ENCODE measurements around the gene UGDH.
A peak's percentile ranks its signal among the peaks of the same experiment; 100 is the strongest.

The UGDH gene

GRCh38 chr4:39472396-39472795, 54.8 kb downstream of the UGDH start:
- Histone ChIP-seq H3K27ac (ENCODE audit: low read depth, low read length) (no peak overlapping the region), H3K4me3 (ENCODE audit: low read depth, low read length) (no peak overlapping the region), H3K4ac (ENCODE audit: low read depth, low read length) (no peak overlapping the region), H2AFZ (ENCODE audit: insufficient read depth, low read length, poor library complexity) (no peak overlapping the region), H2BK5ac (ENCODE audit: low read depth, low read length, poor library complexity) (no peak overlapping the region), H3K9ac (ENCODE audit: low read length) (no peak overlapping the region), H3K4me2 (ENCODE audit: low read length) (no peak overlapping the region), H2AK5ac (ENCODE audit: low read length) (no peak overlapping the region), H4K8ac (ENCODE audit: low read depth, low read length) (no peak overlapping the region), H4K12ac (ENCODE audit: low read depth, low read length) (no peak overlapping the region), H2BK12ac (ENCODE audit: low read length) (no peak overlapping the region), H3K4me1 (ENCODE audit: control insufficient read depth in 1 of 2, insufficient read depth in 2 of 2, low read length in 2 of 2) (no peaks in the 10 kb centered on the region), H3K23ac (ENCODE audit: low read length) (no peak overlapping the region), H3K79me2 (ENCODE audit: control insufficient read depth, insufficient read depth, low read length, poor library complexity) (no peaks in the 10 kb centered on the region), H3K18ac (ENCODE audit: low read length) (no peak overlapping the region), H3K14ac (ENCODE audit: low read length) (no peak overlapping the region), H3K9me3 (ENCODE audit: insufficient read depth, low read depth, low read length) (no peaks in the 10 kb centered on the region), H4K91ac (ENCODE audit: low read depth, low read length) (no peak overlapping the region), H2BK120ac (ENCODE audit: insufficient read depth, low read length, poor library complexity) (no peak overlapping the region), H3K27me3 (ENCODE audit: insufficient read depth, low read length) (no peaks in the 10 kb centered on the region), H3K36me3 (ENCODE audit: control insufficient read depth in 1 of 2, insufficient read depth in 2 of 2, low read length in 2 of 2) (peaks cover 0 to 2% of the 10 kb centered on the region in 2 experiments), H3K79me1 (ENCODE audit: low read length) (no peaks in the 10 kb centered on the region)
- peak; percentile 62 to 93 for DNase-seq
- no CpG with 5 or more reads among the region's 3 CpGs for WGBS (ENCODE audit: extremely low coverage, insufficient coverage, insufficient read length)

GRCh38 chr4:39470402-39470801, 56.8 kb downstream of the UGDH start:
- Histone ChIP-seq H3K9ac (ENCODE audit: low read length) (no peak overlapping the region), H3K4me1 (ENCODE audit: control insufficient read depth in 1 of 2, insufficient read depth in 2 of 2, low read length in 2 of 2) (no peaks in the 10 kb centered on the region), H4K91ac (ENCODE audit: low read depth, low read length) (no peak overlapping the region), H3K18ac (ENCODE audit: low read length) (no peak overlapping the region), H3K23ac (ENCODE audit: low read length) (no peak overlapping the region), H2AK5ac (ENCODE audit: low read length) (no peak overlapping the region), H4K12ac (ENCODE audit: low read depth, low read length) (no peak overlapping the region), H3K79me2 (ENCODE audit: control insufficient read depth, insufficient read depth, low read length, poor library complexity) (no peaks in the 10 kb centered on the region), H3K27me3 (ENCODE audit: insufficient read depth, low read length) (no peaks in the 10 kb centered on the region), H2BK5ac (ENCODE audit: low read depth, low read length, poor library complexity) (no peak overlapping the region), H3K79me1 (ENCODE audit: low read length) (no peaks in the 10 kb centered on the region), H3K14ac (ENCODE audit: low read length) (no peak overlapping the region), H3K4ac (ENCODE audit: low read depth, low read length) (no peak overlapping the region), H4K8ac (ENCODE audit: low read depth, low read length) (no peak overlapping the region), H2BK120ac (ENCODE audit: insufficient read depth, low read length, poor library complexity) (no peak overlapping the region), H3K27ac (ENCODE audit: low read depth, low read length) (no peak overlapping the region), H2AFZ (ENCODE audit: insufficient read depth, low read length, poor library complexity) (no peak overlapping the region), H2BK12ac (ENCODE audit: low read length) (no peak overlapping the region), H3K36me3 (ENCODE audit: control insufficient read depth in 1 of 2, insufficient read depth in 2 of 2, low read length in 2 of 2) (peaks cover 0 to 2% of the 10 kb centered on the region in 2 experiments), H3K4me3 (ENCODE audit: low read depth, low read length) (no peak overlapping the region), H3K4me2 (ENCODE audit: low read length) (no peak overlapping the region), H3K9me3 (ENCODE audit: insufficient read depth, low read depth, low read length) (no peaks in the 10 kb centered on the region)
- no CpG with 5 or more reads among the region's 1 CpG for WGBS (ENCODE audit: extremely low coverage, insufficient coverage, insufficient read length)
- DNase-seq, result no peak

- Histone ChIP-seq H3K23ac (ENCODE audit: low read length) (no peak overlapping the region), H2BK5ac (ENCODE audit: low read depth, low read length, poor library complexity) (no peak overlapping the region), H3K36me3 (ENCODE audit: control insufficient read depth in 1 of 2, insufficient read depth in 2 of 2, low read length in 2 of 2) (peaks cover 0 to 2% of the 10 kb centered on the region in 2 experiments), H3K27ac (ENCODE audit: low read depth, low read length) (no peak overlapping the region), H3K14ac (ENCODE audit: low read length) (no peak overlapping the region), H2BK12ac (ENCODE audit: low read length) (no peak overlapping the region), H3K9ac (ENCODE audit: low read length) (no peak overlapping the region), H3K4me3 (ENCODE audit: low read depth, low read length) (no peak overlapping the region), H3K4me2 (ENCODE audit: low read length) (no peak overlapping the region), H3K27me3 (ENCODE audit: insufficient read depth, low read length) (no peaks in the 10 kb centered on the region), H2AFZ (ENCODE audit: insufficient read depth, low read length, poor library complexity) (no peak overlapping the region), H3K4me1 (ENCODE audit: control insufficient read depth in 1 of 2, insufficient read depth in 2 of 2, low read length in 2 of 2) (peaks cover 0 to under 1% of the 10 kb centered on the region in 2 experiments), H3K79me2 (ENCODE audit: control insufficient read depth, insufficient read depth, low read length, poor library complexity) (no peaks in the 10 kb centered on the region), H2AK5ac (ENCODE audit: low read length) (no peak overlapping the region), H3K4ac (ENCODE audit: low read depth, low read length) (no peak overlapping the region), H3K18ac (ENCODE audit: low read length) (no peak overlapping the region), H4K91ac (ENCODE audit: low read depth, low read length) (no peak overlapping the region), H4K12ac (ENCODE audit: low read depth, low read length) (no peak overlapping the region), H2BK120ac (ENCODE audit: insufficient read depth, low read length, poor library complexity) (no peak overlapping the region), H4K8ac (ENCODE audit: low read depth, low read length) (no peak overlapping the region), H3K9me3 (ENCODE audit: insufficient read depth, low read depth, low read length) (no peaks in the 10 kb centered on the region), H3K79me1 (ENCODE audit: low read length) (peaks cover under 1% of the 10 kb centered on the region)
- no CpG with 5 or more reads among the region's 4 CpGs for WGBS (ENCODE audit: extremely low coverage, insufficient coverage, insufficient read length)
- peak; percentile 80 to 95 for DNase-seq
Observed at GRCh38 chr4:39469429-39470077, 57.7 kb downstream of the UGDH start.

GRCh38 chr4:39467464-39467863, 59.8 kb downstream of the UGDH start:
- Histone ChIP-seq H3K79me2 (ENCODE audit: control insufficient read depth, insufficient read depth, low read length, poor library complexity) (no peaks in the 10 kb centered on the region), H4K8ac (ENCODE audit: low read depth, low read length) (no peak overlapping the region), H3K18ac (ENCODE audit: low read length) (no peak overlapping the region), H3K4me2 (ENCODE audit: low read length) (no peak overlapping the region), H2BK5ac (ENCODE audit: low read depth, low read length, poor library complexity) (no peak overlapping the region), H3K4ac (ENCODE audit: low read depth, low read length) (no peak overlapping the region), H3K9me3 (ENCODE audit: insufficient read depth, low read depth, low read length) (no peaks in the 10 kb centered on the region), H2AK5ac (ENCODE audit: low read length) (no peak overlapping the region), H3K27me3 (ENCODE audit: insufficient read depth, low read length) (no peaks in the 10 kb centered on the region), H3K9ac (ENCODE audit: low read length) (no peak overlapping the region), H4K91ac (ENCODE audit: low read depth, low read length) (no peak overlapping the region), H3K4me3 (ENCODE audit: low read depth, low read length) (no peak overlapping the region), H3K79me1 (ENCODE audit: low read length) (peaks cover 3% of the 10 kb centered on the region), H2AFZ (ENCODE audit: insufficient read depth, low read length, poor library complexity) (no peak overlapping the region), H3K36me3 (ENCODE audit: control insufficient read depth in 1 of 2, insufficient read depth in 2 of 2, low read length in 2 of 2) (peaks cover 0 to 8% of the 10 kb centered on the region in 2 experiments), H3K4me1 (ENCODE audit: control insufficient read depth in 1 of 2, insufficient read depth in 2 of 2, low read length in 2 of 2) (peaks cover 0 to 3% of the 10 kb centered on the region in 2 experiments), H2BK12ac (ENCODE audit: low read length) (no peak overlapping the region), H3K27ac (ENCODE audit: low read depth, low read length) (no peak overlapping the region), H4K12ac (ENCODE audit: low read depth, low read length) (no peak overlapping the region), H2BK120ac (ENCODE audit: insufficient read depth, low read length, poor library complexity) (no peak overlapping the region), H3K14ac (ENCODE audit: low read length) (no peak overlapping the region), H3K23ac (ENCODE audit: low read length) (no peak overlapping the region)
- WGBS (ENCODE audit: extremely low coverage, insufficient coverage, insufficient read length), result no CpG with 5 or more reads among the region's 4 CpGs
- DNase-seq, result no peak
